Ascending aorta (tissue), 2 donors: ENCODE data around the gene FOXD2. TPM values are rescaled to one million over a fixed set of nuclear protein-coding genes. Genes with fewer than 3 reads are reported as not detected.
A peak's percentile ranks its signal among the peaks of the same experiment; 100 is the strongest.

Experiments
- DNase-seq, 2 donors: peaks; one replicate each; pipeline ENCODE4 v3.0.0-alpha.2; 2019; ENCODE audit warnings: low spot score in 2 of 2
- H3K27ac ChIP-seq, 2 donors: fragments of 200-600 bp; sonication (generic); one replicate each; pipeline ENCODE4 v1.5.1; 2016 to 2017; ENCODE audit warnings: mild to moderate bottlenecking in 1 of 2
- H3K27me3 ChIP-seq: fragments of 200-600 bp; sonication (generic); one replicate; pipeline ENCODE4 v1.5.1; 2017
- H3K36me3 ChIP-seq, 2 donors: fragments of 200-600 bp; sonication (generic); one replicate each; pipeline ENCODE4 v1.5.1; 2016
- H3K4me1 ChIP-seq, 2 donors: fragments of 200-600 bp; sonication (generic); one replicate each; pipeline ENCODE4 v1.5.1; 2016 to 2017; ENCODE audit warnings: mild to moderate bottlenecking in 1 of 2
- H3K4me3 ChIP-seq, 2 donors: fragments of 200-600 bp; sonication (generic); one replicate each; pipeline ENCODE4 v1.5.1; 2016 to 2017; ENCODE audit warnings: mild to moderate bottlenecking in 1 of 2
- H3K9me3 ChIP-seq, 2 donors: fragments of 200-600 bp; sonication (generic); one replicate each; pipeline ENCODE4 v1.5.1; 2016
- intact Hi-C: fragments of 100-400 bp; cut with DNase I; formaldehyde crosslinking; loops from one replicate; pipeline ENCODE4 v1.15.1; 2023
- total RNA-seq: library from RNA; depleted of rRNA; stranded (reverse); fragments of >200 nt; gene quantifications from one replicate; pipeline ENCODE4 v1.1.0, GENCODE V29; 2016
- TF ChIP-seq, protein P1 (sequence below), 3 experiments: fragments of 200-600 bp in 2 of 3; fragments of 450-650 bp in 1 of 3; sonication (generic) in 2 of 3; IDR thresholded peaks; one replicate each; pipeline ENCODE4 v1.5.1; 2016 to 2019; ENCODE audit warnings: antibody characterized with exemption in 3 of 3, mild to moderate bottlenecking in 1 of 3, moderate library complexity in 1 of 3

FOXD2 gene
- total RNA-seq, 1 donor from 2014 or later: 1.3 TPM

DNA sequence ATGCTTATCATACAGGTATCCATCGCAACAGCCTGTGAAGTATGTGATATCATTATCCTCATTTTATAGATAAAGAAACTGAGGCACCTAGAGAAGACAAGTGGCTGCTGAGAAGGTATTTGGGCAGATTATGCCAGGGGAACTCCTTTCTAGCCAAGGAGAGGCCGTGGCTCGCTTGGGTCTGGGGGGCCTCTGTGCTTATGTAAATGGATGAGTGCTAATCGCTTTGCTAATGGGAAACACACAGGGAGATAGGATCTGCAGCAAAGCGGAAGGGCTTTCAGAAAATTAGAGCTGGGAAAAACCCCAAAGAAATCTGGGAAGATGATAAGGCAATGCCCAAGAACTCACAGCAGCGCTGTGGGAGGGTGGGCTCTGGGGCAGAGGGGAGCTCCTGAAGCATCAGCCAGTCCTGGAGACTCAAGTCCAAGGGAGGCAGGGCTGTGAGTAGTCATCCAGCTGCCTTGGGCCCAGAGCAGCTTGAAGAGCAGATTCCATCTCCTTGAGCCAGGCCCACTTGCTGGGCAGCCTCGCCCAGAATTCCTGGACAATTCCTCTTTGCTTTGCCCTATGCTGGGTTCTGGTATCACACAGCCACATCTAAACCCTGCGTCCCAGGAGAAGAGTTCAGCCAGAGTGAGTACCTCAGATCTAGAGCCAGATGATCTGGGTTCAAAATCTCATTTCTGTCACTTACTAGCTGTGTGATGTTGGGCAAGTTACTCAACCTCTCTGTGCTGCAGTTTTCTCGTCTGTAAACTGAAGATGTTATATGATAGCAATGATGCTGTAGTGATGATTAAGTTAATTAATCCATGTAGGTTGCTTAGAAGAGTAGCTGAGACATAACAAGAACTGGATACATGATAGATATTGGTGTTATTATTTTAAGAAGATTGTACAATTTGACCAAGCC lies 36.7 kb downstream of the FOXD2 start:
- intact Hi-C loops: no loop called here
- H3K27ac ChIP-seq: no peak overlapping the region
- H3K4me1 ChIP-seq: peaks cover 0 to 9% of the 10 kb centered on the region in 2 donors
- H3K9me3 ChIP-seq: no peaks in the 10 kb centered on the region
- no peak overlapping the region for H3K4me3 ChIP-seq
- no peaks in the 10 kb centered on the region for H3K27me3 ChIP-seq
- TF ChIP-seq, protein P1, sequence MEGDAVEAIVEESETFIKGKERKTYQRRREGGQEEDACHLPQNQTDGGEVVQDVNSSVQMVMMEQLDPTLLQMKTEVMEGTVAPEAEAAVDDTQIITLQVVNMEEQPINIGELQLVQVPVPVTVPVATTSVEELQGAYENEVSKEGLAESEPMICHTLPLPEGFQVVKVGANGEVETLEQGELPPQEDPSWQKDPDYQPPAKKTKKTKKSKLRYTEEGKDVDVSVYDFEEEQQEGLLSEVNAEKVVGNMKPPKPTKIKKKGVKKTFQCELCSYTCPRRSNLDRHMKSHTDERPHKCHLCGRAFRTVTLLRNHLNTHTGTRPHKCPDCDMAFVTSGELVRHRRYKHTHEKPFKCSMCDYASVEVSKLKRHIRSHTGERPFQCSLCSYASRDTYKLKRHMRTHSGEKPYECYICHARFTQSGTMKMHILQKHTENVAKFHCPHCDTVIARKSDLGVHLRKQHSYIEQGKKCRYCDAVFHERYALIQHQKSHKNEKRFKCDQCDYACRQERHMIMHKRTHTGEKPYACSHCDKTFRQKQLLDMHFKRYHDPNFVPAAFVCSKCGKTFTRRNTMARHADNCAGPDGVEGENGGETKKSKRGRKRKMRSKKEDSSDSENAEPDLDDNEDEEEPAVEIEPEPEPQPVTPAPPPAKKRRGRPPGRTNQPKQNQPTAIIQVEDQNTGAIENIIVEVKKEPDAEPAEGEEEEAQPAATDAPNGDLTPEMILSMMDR (IDR thresholded peaks at IDR 0.05): no peak
- DNase-seq: no peak
- H3K36me3 ChIP-seq: no peaks in the 10 kb centered on the region

DNA sequence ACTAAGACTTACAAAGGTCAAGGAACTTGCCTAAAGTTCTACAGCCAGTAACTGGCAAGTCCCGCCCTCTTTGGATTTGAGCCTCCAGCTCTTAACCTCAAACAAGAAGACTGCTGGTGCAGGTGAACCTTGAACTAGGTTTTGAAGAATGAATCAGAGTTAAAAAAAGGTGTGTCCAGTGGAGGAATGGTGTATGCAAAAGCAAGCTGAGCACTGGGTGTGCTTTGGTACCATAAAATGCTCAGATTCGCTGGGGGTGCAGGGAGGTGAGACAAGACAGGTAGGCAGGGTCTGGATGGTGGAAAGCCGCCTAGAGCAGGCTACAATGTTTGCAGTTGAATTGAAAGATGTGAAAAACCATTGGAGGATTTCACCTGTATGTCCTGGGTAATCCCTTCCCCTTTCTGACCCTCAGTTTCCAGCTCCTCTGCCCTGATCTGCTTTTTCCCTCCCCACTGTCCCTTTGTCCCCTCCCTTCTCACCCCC lies 39.8 kb downstream of the FOXD2 start:
- intact Hi-C loops: no loop called here
- DNase-seq: peak in 1 of 2 donors; percentile 38
- H3K27ac ChIP-seq: no peak overlapping the region

DNA sequence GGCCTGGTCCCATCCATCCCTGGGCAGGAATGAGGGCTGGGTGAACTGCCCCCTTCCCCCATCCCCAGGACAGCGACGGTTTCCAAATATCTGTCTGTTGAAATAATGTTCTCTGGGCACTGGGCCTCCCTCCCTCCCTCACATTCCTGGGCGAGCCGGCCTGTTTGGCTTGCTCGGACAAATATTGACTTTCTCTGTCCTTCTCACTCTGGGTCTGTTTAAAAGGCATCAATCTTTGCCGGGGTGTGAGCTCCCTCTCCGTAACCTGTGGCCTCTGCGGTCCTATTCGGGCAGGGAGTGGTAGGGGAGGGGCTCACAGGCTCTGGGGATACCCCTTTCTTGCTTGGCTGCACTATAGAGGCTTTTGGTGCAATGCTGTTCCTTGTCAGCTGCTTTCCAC lies 40.2 kb downstream of the FOXD2 start:
- Histone ChIP-seq H3K27ac (no peak overlapping the region), H3K36me3 (no peaks in the 10 kb centered on the region), H3K9me3 (no peaks in the 10 kb centered on the region), H3K4me1 (peaks cover 0 to 9% of the 10 kb centered on the region in 2 donors), H3K4me3 (no peak overlapping the region), H3K27me3 (no peaks in the 10 kb centered on the region)
- DNase-seq: peak in 1 of 2 donors; percentile 59
- intact Hi-C loops: no loop called here
- TF ChIP-seq, protein P1 (IDR thresholded peaks at IDR 0.05): no peak

More for the DNA sequence above, 39.8 kb downstream of the FOXD2 start:
- TF ChIP-seq, protein P1 (IDR thresholded peaks at IDR 0.05): no peak
- H3K4me1 ChIP-seq: peaks cover 0 to 9% of the 10 kb centered on the region in 2 donors
- no peak overlapping the region for H3K4me3 ChIP-seq
- no peaks in the 10 kb centered on the region for H3K27me3 ChIP-seq
- H3K9me3 ChIP-seq: no peaks in the 10 kb centered on the region
- H3K36me3 ChIP-seq: no peaks in the 10 kb centered on the region

DNA sequence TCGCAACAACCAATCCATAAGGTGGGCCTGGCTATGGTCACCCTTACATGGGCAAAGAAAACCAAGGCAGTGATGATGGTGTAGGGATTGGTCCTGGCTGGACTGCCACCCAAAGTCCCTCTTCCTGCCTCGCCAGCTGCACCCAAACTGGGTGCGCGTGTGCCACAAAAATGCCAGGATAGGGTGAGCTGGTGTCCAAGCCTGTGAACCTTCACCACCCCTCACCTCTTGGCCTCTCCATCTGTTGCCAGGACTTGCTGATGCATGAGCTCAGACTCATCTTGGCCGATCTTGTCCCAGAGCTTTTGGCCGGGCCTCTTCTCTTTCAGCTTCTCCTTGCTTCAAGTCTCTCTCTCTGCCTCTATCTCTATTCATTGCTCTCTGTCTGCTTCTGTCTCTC lies 41.8 kb downstream of the FOXD2 start:
- intact Hi-C loops: no loop called here
- Histone ChIP-seq H3K9me3 (no peaks in the 10 kb centered on the region), H3K27me3 (no peaks in the 10 kb centered on the region), H3K4me3 (no peak overlapping the region), H3K27ac (no peak overlapping the region), H3K36me3 (no peaks in the 10 kb centered on the region), H3K4me1 (peaks cover 0 to 9% of the 10 kb centered on the region in 2 donors)
- TF ChIP-seq, protein P1 (IDR thresholded peaks at IDR 0.05): no peak
- DNase-seq: peak in 1 of 2 donors; percentile 37

DNA sequence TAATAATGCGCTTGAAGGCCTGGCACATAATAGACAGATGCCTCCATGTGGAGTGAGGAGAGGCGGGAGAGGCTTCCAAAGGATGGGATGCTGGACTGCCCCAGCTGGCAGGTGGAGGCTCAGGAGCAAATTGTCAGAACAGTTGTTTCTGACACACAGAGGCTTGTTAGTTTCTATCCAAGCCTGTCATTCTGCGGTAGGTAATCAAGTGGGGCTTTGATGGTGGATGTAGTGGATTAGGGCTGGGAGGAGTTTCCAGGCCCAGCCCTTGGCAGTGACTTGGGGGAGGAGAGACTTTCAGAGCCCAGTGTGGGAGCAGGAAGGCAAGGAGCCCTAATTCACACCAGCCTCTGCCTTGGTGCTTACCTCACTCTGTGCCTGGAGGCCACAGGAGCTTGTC lies 44.1 kb downstream of the FOXD2 start:
- peaks cover 0 to 9% of the 10 kb centered on the region in 2 donors for H3K4me1 ChIP-seq
- no peaks in the 10 kb centered on the region for H3K9me3 ChIP-seq
- no peaks in the 10 kb centered on the region for H3K36me3 ChIP-seq
- TF ChIP-seq, protein P1 (IDR thresholded peaks at IDR 0.05): no peak
- no peak overlapping the region for H3K4me3 ChIP-seq
- peak in 1 of 2 donors; percentile 41 for DNase-seq
- intact Hi-C loops: no loop called here
- no peaks in the 10 kb centered on the region for H3K27me3 ChIP-seq
- H3K27ac ChIP-seq: no peak overlapping the region
